CD4-positive, CD25-positive, alpha-beta regulatory T cell (primary cell): ENCODE measurements around the gene IL1RAPL1. TPM values are rescaled to one million over a fixed set of nuclear protein-coding genes. Genes with fewer than 3 reads are reported as not detected.

Experiments
- ATAC-seq, 2 donors: fragments of 150-1000 bp; cut with Tn5 transposase; one replicate each; pipeline ENCODE4 v1.10.0; 2021; ENCODE audit warnings: low read depth in 2 of 2, moderate number of reproducible peaks in 2 of 2, moderate library complexity in 1 of 2
- DNase-seq, 3 donors: peaks; one replicate each; pipeline versions ENCODE4 v3.0.0 to v3.0.0-alpha.2; 2012 to 2022; ENCODE audit warnings: mixed read lengths in 1 of 3
- H3K27ac ChIP-seq: one replicate; pipeline ENCODE4 v1.7.0; 2013; ENCODE audit warnings: mild to moderate bottlenecking, low read length; ENCODE audit not compliant: insufficient read depth, poor library complexity, severe bottlenecking
- H3K27me3 ChIP-seq: one replicate; pipeline ENCODE4 v1.7.0; 2013; ENCODE audit warnings: low read length; ENCODE audit not compliant: control insufficient read depth, insufficient read depth
- H3K36me3 ChIP-seq: one replicate; pipeline ENCODE4 v1.7.0; 2013; ENCODE audit warnings: mild to moderate bottlenecking, low read length, moderate library complexity; ENCODE audit not compliant: control insufficient read depth, insufficient read depth
- H3K4me1 ChIP-seq: 2 replicates; pipeline ENCODE4 v1.7.0; 2013; ENCODE audit warnings: mild to moderate bottlenecking, low read length; ENCODE audit not compliant: insufficient read depth, control insufficient read depth, poor library complexity, severe bottlenecking
- H3K4me3 ChIP-seq: one replicate; pipeline ENCODE4 v1.7.0; 2013; ENCODE audit warnings: low read depth, mild to moderate bottlenecking, low read length, moderate library complexity
- H3K9me3 ChIP-seq, 2 experiments: 1 replicate in 1 of 2; 2 replicates in 1 of 2; pipeline ENCODE4 v1.7.0; 2013; ENCODE audit warnings: low read length in 2 of 2, mild to moderate bottlenecking in 1 of 2, moderate library complexity in 1 of 2; ENCODE audit not compliant: control insufficient read depth in 2 of 2
- H3K27ac Mint-ChIP-seq, 3 donors: one replicate each; pipeline ENCODE4 v1.8.0; 2020 to 2022; ENCODE audit warnings: mild to moderate bottlenecking in 3 of 3, mixed read lengths in 3 of 3, moderate library complexity in 2 of 3
- H3K27me3 Mint-ChIP-seq: one replicate; pipeline ENCODE4 v1.8.0; 2022; ENCODE audit warnings: mild to moderate bottlenecking, mixed read lengths
- H3K36me3 Mint-ChIP-seq: one replicate; pipeline ENCODE4 v1.8.0; 2020; ENCODE audit warnings: mixed read lengths
- H3K4me1 Mint-ChIP-seq, 4 donors: one replicate each; pipeline ENCODE4 v1.8.0; 2020 to 2022; ENCODE audit warnings: mixed read lengths in 4 of 4, mild to moderate bottlenecking in 1 of 4
- H3K4me3 Mint-ChIP-seq, 4 donors: one replicate each; pipeline ENCODE4 v1.8.0; 2020 to 2022; ENCODE audit warnings: mild to moderate bottlenecking in 4 of 4, mixed read lengths in 4 of 4, moderate library complexity in 3 of 4
- H3K9me3 Mint-ChIP-seq, 7 donors: one replicate each; pipeline ENCODE4 v1.8.0; 2020 to 2022; ENCODE audit warnings: mixed read lengths in 7 of 7, mild to moderate bottlenecking in 3 of 7, moderate library complexity in 2 of 7
- polyA plus RNA-seq, 4 donors: library from polyadenylated mRNA; unstranded; fragments of 300-500 nt; fragmentation: Illumina TruSeq; gene quantifications; one replicate each; pipeline ENCODE4 v1.2.3, GENCODE V29; 2021
- total RNA-seq: library from RNA; stranded (reverse); gene quantifications from one replicate; pipeline ENCODE4 v1.2.3, GENCODE V29; 2022

IL1RAPL1 gene
- total and polyA plus RNA-seq, 5 donors from 2014 or later = not detected

DNA sequence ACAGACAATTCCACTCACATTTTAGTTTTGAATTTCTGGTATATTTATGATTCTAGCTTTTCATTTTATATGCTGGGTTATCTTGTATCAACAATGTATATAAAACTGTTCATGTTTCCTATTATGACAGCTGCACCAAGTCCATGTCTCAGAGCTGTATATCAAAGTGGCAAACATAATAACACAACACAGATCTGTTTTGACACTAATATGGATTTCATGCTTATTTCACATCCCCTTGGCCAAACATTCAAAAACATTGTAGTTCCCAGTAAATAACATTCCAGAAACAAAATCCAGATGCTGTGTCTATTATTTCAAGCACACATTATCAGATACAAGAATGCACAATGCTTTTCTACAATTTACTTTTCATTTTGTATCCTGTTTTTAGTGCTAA is 1247.5 kb downstream of the IL1RAPL1 start:
- Histone ChIP-seq H3K27ac (no peak overlapping the region), H3K27me3 (no peaks in the 10 kb centered on the region), H3K4me1 (no peaks in the 10 kb centered on the region), H3K9me3 (no peaks in the 10 kb centered on the region), H3K4me3 (no peak overlapping the region), H3K36me3 (no peaks in the 10 kb centered on the region)
- no peaks in the 10 kb centered on the region for H3K36me3 Mint-ChIP-seq
- no peak overlapping the region for H3K27ac Mint-ChIP-seq
- no peaks in the 10 kb centered on the region for H3K27me3 Mint-ChIP-seq
- H3K4me3 Mint-ChIP-seq = no peak overlapping the region
- ATAC-seq = no peak
- DNase-seq = no peak
- no peaks in the 10 kb centered on the region for H3K4me1 Mint-ChIP-seq
- peaks cover 0 to 2% (median 0%) of the 10 kb centered on the region in 7 donors for H3K9me3 Mint-ChIP-seq

DNA sequence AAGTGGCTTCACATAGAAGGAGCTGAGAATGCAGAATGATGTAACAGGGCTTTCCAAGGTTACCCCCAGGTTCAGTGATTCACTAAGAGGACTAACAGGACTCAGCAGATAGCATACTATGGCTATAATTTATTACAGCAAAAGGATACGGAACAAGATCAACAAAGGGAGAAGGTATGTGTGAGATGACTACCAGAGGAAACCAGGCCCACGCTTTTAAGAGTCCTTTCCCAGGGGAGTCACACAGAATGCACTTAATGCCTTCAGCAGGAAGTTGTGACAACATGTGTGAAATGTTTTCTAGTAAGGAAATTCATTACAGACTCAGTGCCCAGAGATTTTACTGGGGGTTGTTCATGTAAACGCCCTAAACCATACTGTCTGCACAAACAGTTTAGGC is 1254.5 kb downstream of the IL1RAPL1 start:
- no peaks in the 10 kb centered on the region for H3K36me3 Mint-ChIP-seq

DNA sequence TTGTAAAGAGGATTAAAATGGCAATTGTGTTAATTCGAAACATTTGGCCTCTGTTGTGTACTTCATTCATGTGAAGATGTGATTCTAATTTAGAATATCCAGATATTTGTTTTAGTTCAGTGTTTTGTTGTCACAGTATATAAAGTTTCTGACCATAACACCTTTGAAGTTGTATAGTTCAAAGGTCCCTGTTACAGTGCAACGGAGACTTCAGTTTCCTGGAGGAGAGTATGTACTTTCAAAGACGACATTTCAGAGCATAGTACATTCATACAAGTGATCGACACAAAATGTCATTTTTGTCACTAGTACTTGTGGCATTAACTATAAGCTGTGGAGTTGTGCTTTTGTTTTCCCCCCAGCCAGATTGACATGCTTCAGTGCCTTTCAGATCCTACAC is 1255.3 kb downstream of the IL1RAPL1 start:
- Histone ChIP-seq H3K27me3 (no peaks in the 10 kb centered on the region), H3K4me1 (no peaks in the 10 kb centered on the region), H3K9me3 (no peaks in the 10 kb centered on the region), H3K27ac (no peak overlapping the region), H3K36me3 (no peaks in the 10 kb centered on the region), H3K4me3 (no peak overlapping the region)
- no peaks in the 10 kb centered on the region for H3K27me3 Mint-ChIP-seq
- H3K36me3 Mint-ChIP-seq = no peaks in the 10 kb centered on the region
- H3K4me3 Mint-ChIP-seq = no peak overlapping the region
- peaks cover 0 to 9% (median 2%) of the 10 kb centered on the region in 7 donors for H3K9me3 Mint-ChIP-seq
- no peak for ATAC-seq
- no peaks in the 10 kb centered on the region for H3K4me1 Mint-ChIP-seq
- no peak overlapping the region for H3K27ac Mint-ChIP-seq
- no peak for DNase-seq

More for the DNA sequence above, 1254.5 kb downstream of the IL1RAPL1 start:
- Histone ChIP-seq H3K27me3 (no peaks in the 10 kb centered on the region), H3K27ac (no peak overlapping the region), H3K36me3 (no peaks in the 10 kb centered on the region), H3K4me3 (no peak overlapping the region), H3K4me1 (no peaks in the 10 kb centered on the region), H3K9me3 (no peaks in the 10 kb centered on the region)
- DNase-seq (no peak), ATAC-seq (no peak)
- Mint-ChIP-seq H3K27me3 (no peaks in the 10 kb centered on the region), H3K4me1 (no peaks in the 10 kb centered on the region), H3K27ac (no peak overlapping the region), H3K9me3 (peaks cover 0 to 7% (median 2%) of the 10 kb centered on the region in 7 donors), H3K4me3 (no peak overlapping the region)

DNA sequence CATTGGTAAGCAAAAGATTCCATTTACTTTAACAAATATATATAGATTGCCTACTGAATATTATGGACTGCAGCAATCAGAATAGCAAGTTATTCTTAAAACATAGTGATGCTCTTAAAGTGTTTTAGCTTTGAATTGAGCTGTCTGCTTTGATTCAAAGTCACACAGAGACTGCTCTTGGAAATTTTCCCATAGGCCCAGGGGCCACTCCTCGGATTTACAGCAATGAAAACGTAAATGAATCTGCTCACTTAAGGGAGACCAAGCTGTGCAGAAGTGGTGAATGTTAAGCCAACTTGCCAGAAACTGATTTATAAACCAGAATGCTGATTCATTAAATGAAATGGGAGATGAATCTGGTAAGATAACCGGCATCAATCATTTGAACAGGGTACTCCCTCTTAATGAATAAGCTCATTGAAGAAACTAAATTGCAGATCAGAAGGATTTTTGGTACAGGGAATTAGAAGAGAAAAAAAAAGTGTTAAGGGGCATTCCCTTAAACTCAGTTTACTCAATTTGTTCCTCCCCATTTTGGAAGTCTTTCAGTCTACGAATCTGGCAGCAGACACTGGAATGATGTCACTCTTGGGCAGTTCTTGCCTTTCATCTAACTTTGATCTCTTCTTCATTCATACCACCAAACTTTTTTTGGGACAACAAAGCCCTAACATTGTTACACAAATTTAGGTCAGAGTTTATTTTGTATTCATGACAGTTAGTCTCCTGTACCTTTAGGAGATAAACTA is 1264.8 kb downstream of the IL1RAPL1 start:
- no peaks in the 10 kb centered on the region for H3K36me3 ChIP-seq
- no peak overlapping the region for H3K4me3 ChIP-seq
- no peak for DNase-seq
- Mint-ChIP-seq H3K9me3 (peaks cover 0 to 8% (median 1%) of the 10 kb centered on the region in 7 donors), H3K27ac (no peak overlapping the region), H3K36me3 (no peaks in the 10 kb centered on the region), H3K27me3 (no peaks in the 10 kb centered on the region), H3K4me1 (no peaks in the 10 kb centered on the region), H3K4me3 (no peak overlapping the region)
- ATAC-seq = no peak
- H3K27me3 ChIP-seq = no peaks in the 10 kb centered on the region
- no peaks in the 10 kb centered on the region for H3K9me3 ChIP-seq
- no peak overlapping the region for H3K27ac ChIP-seq
- H3K4me1 ChIP-seq = no peaks in the 10 kb centered on the region

DNA sequence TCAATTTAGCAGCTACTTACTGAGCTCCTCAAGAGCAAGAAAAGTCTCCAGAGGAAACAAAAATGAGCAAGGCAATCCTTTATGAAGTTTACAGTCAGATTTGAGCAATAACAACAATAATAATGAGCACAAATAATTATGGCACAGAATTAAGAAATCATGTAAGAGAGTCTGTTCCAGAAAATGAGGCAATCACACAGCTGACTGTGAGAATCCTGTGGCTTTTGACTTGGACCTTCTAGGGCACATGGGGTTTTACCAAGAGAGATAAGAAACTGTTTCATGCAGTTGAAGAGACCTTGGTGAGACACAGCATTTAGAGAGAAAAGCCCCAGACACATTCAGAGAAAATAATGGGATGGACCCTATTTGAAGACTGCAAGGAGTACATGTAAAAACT is 1265.5 kb downstream of the IL1RAPL1 start:
- Histone ChIP-seq H3K4me1 (no peaks in the 10 kb centered on the region), H3K27ac (no peak overlapping the region), H3K4me3 (no peak overlapping the region), H3K27me3 (no peaks in the 10 kb centered on the region), H3K36me3 (no peaks in the 10 kb centered on the region), H3K9me3 (no peaks in the 10 kb centered on the region)
- H3K27me3 Mint-ChIP-seq = no peaks in the 10 kb centered on the region
- DNase-seq = no peak
- H3K36me3 Mint-ChIP-seq = no peaks in the 10 kb centered on the region
- H3K27ac Mint-ChIP-seq = no peak overlapping the region
- peaks cover 0 to 8% (median 2%) of the 10 kb centered on the region in 7 donors for H3K9me3 Mint-ChIP-seq
- no peaks in the 10 kb centered on the region for H3K4me1 Mint-ChIP-seq
- no peak for ATAC-seq
- no peak overlapping the region for H3K4me3 Mint-ChIP-seq

DNA sequence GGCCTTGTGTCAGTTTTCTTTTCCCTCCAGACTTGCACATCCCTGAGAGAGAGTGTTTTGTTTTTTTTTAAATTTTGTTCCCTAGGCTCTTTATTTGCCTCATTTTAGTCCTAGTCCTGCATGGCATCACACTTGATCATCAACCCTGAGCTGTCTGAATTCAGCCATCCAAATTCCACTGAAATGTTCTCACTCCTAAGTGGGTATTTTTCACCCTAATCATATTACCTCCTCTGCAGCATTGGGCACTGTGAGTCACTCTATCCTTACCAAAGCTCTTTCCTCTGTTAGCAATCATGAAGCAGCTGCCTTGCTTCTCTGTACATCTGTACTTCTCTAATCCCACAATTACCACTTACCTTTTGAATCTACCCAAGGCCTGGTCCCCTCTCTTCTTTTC is 1271.5 kb downstream of the IL1RAPL1 start:
- Mint-ChIP-seq H3K27ac (no peak overlapping the region), H3K4me3 (no peak overlapping the region), H3K27me3 (no peaks in the 10 kb centered on the region), H3K36me3 (no peaks in the 10 kb centered on the region), H3K4me1 (no peaks in the 10 kb centered on the region), H3K9me3 (peaks cover 0 to 8% (median 3%) of the 10 kb centered on the region in 7 donors)
- Histone ChIP-seq H3K4me1 (no peaks in the 10 kb centered on the region), H3K9me3 (no peaks in the 10 kb centered on the region), H3K27me3 (no peaks in the 10 kb centered on the region), H3K4me3 (no peak overlapping the region), H3K36me3 (no peaks in the 10 kb centered on the region), H3K27ac (no peak overlapping the region)
- ATAC-seq (no peak), DNase-seq (no peak)

DNA sequence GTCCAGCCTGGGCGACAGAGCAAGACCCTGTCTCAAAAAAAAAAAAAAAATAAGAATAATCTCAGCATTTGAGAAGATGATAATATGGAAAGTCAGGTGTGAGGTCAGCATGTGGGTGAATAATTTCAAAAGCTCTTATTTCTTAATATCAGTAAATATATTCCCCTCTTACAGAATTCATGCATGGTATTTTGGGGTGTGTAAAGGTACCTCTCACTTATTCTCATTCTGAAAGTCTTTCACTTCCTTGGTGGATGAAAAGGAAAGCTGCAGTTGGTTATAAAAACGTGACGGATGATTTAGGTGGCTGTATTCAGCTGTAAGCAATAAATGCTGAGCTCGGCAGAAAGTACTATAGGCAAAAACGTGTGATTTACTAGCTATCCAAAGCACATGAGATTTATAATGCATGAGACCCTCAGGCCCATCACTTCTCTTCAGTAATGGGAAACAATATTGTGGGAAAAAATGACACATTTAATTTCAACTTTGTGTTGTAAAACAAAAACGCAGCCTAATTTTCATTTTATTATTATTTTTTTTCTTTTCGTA is 1275.0 kb downstream of the IL1RAPL1 start:
- Mint-ChIP-seq H3K4me1 (no peaks in the 10 kb centered on the region), H3K27ac (no peak overlapping the region), H3K36me3 (no peaks in the 10 kb centered on the region), H3K4me3 (no peak overlapping the region), H3K9me3 (peaks cover 0 to 11% (median 2%) of the 10 kb centered on the region in 7 donors), H3K27me3 (no peaks in the 10 kb centered on the region)
- no peak for DNase-seq
- H3K4me1 ChIP-seq = no peaks in the 10 kb centered on the region
- no peak overlapping the region for H3K4me3 ChIP-seq
- ATAC-seq = no peak
- H3K9me3 ChIP-seq = no peaks in the 10 kb centered on the region
- no peak overlapping the region for H3K27ac ChIP-seq
- H3K27me3 ChIP-seq = no peaks in the 10 kb centered on the region
- H3K36me3 ChIP-seq = no peaks in the 10 kb centered on the region

DNA sequence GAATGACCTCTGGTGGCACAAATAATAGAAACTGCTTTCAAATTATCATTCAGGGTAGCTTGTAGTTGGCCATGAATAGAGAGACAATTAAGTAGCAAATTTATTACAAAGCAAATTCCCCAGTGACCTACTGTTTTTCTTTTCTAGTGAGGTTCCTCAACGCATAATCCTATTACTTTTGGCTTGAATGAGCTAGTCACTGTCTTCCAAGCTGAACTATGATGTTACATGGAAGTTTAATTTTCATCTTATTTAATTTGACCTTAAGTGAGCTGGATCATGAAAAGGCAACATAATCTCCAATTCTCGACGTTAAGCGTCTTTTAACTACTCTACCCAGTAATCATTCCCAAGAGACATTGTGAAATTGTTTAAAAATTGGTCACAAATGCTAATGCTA is 1280.7 kb downstream of the IL1RAPL1 start:
- Mint-ChIP-seq H3K36me3 (no peaks in the 10 kb centered on the region), H3K27me3 (peaks cover 9% of the 10 kb centered on the region), H3K4me3 (no peak overlapping the region), H3K27ac (no peak overlapping the region), H3K9me3 (peaks cover 0 to 4% (median 0%) of the 10 kb centered on the region in 7 donors), H3K4me1 (no peaks in the 10 kb centered on the region)
- no peak for ATAC-seq
- Histone ChIP-seq H3K4me1 (no peaks in the 10 kb centered on the region), H3K27ac (no peak overlapping the region), H3K9me3 (no peaks in the 10 kb centered on the region), H3K27me3 (no peaks in the 10 kb centered on the region), H3K36me3 (no peaks in the 10 kb centered on the region), H3K4me3 (no peak overlapping the region)
- DNase-seq = no peak
